ENCODE data around the gene KLF6.

DNA sequence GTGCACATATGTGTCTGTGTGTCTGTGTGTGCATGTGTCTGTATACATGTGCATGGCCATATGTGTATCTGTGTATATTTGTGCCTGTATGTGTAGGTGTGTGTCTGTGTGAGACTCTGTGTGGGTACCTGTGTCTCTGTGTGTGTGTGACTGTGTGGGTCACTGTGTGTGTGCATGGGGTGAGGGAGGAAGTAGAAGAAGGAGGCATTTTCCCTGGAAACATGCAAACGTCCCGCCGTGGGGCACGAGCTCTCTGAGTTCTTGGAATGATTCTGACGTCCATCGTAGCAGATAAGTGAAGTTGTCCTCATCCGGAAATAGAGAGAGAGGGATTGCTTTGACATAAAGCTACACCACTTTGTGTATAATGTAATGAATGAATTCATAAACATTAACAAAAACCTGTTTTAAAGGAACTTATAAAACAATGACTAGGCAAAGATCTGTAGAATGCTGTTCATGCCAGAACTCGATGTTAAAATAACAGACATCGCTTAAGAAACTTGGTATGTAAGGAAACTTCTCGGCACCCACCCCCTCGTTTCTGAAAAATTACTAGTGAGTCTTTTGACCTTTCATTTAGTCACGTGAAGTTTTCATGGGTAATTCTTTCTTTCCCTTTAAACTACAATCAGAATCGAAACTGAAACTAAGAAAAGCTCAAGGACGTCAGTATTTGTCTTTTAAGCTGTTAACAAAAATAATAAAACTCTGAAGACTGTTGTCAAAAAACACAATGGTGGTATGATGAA lies 43.6 kb upstream of the KLF6 start:
- no peak for TF ChIP-seq POLR2A (IDR thresholded peaks at IDR 0.05)
- TF ChIP-seq CTCF (IDR thresholded peaks at IDR 0.05), result no peak
- no peak for TF ChIP-seq EP300 (IDR thresholded peaks at IDR 0.05)
- TF ChIP-seq POLR2AphosphoS5 (IDR thresholded peaks at IDR 0.05), result peak in 1 of 3 donors; percentile 29
